C4-2B (cell line): Measurements from ENCODE around the gene EARS2.

Experiments
- ZFX ChIP-seq: fragments of 450-650 bp; IDR thresholded peaks from 2 replicates; pipeline ENCODE4 v1.6.1; 2017
- TF ChIP-seq, protein P1 (sequence below): fragments of 450-650 bp; conservative IDR thresholded peaks from 2 replicates; pipeline ENCODE4 v1.5.1; 2017; ENCODE audit warnings: mild to moderate bottlenecking

DNA sequence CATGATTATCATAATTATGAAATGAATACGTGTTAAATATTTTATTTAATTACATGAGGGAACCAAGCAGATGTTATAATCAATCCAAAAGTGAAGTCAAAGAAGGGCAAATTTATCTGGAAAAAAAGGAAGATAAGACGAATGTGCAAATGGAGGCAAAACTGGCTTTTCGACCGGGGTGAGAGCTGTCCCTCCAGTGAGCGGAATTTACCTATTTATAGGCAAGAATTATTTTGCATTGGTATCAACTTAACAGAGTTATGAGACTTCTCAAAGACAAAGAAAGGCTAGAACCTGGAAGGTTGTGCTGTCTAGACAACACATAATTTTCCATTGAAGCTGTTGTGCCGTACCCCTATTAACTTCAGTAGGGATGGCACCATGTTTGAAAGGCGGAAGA lies 45.4 kb downstream of the EARS2 start:
- TF ChIP-seq, protein P1, sequence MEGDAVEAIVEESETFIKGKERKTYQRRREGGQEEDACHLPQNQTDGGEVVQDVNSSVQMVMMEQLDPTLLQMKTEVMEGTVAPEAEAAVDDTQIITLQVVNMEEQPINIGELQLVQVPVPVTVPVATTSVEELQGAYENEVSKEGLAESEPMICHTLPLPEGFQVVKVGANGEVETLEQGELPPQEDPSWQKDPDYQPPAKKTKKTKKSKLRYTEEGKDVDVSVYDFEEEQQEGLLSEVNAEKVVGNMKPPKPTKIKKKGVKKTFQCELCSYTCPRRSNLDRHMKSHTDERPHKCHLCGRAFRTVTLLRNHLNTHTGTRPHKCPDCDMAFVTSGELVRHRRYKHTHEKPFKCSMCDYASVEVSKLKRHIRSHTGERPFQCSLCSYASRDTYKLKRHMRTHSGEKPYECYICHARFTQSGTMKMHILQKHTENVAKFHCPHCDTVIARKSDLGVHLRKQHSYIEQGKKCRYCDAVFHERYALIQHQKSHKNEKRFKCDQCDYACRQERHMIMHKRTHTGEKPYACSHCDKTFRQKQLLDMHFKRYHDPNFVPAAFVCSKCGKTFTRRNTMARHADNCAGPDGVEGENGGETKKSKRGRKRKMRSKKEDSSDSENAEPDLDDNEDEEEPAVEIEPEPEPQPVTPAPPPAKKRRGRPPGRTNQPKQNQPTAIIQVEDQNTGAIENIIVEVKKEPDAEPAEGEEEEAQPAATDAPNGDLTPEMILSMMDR: no peak
- TF ChIP-seq ZFX: no peak
